Measurements from ENCODE around the gene ANK3.
"Not testable (repeated sequence)": the region's sequence is repeated elsewhere in the genome, so short reads cannot be mapped to it uniquely, and the experiment has no call there.

The ANK3 gene

DNA sequence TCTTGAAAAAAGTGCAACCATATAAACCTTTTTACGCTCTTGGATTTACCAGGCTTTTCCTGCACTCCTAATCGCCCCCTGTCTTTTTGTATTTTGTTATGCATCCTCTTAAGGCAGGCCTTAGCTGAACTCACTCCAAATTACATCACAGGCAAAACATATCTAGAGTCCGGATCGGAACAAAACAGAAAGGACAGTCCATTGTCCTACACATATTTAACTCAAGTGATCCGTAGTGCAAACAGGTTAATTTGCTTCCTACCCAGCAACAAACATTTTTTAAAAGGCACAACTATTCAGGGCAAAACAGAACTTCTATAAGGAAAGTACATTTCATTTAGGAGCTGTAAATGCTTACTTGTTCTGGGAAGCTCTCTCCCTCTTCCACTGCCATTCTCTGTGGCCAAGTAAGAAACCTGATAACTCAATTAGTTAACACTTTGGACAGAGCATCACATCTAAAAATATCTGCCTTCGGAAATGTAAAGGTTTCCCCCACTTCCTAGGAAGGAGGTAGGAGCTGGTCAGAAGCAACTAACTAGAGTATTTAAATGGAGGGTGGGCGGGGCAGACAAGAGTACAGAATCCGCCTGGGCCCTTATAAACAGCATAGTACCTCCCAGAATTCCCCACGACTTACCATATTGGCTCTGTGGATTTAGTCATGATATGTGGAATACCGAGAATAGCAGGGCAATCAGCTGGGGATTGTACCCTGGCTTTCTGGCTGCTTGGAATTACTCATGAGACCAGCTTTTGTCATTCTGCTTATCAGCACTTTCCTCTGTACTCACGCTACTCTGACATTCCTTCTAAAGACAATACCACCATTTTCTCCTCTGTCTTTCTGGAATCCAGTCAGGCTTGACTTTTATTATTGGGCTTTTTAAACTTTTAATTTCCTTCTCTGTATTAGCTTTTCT lies 89.5 kb downstream of the ANK3 start:
- H3K27ac Mint-ChIP-seq = no peak overlapping the region
- H3K4me3 Mint-ChIP-seq = no peak overlapping the region
- no peaks in the 10 kb centered on the region for H3K9me3 Mint-ChIP-seq
- H3K27me3 Mint-ChIP-seq = no peaks in the 10 kb centered on the region
- no peaks in the 10 kb centered on the region for H3K36me3 Mint-ChIP-seq (ENCODE audit: low read depth)
- no peaks in the 10 kb centered on the region for H3K4me1 Mint-ChIP-seq (ENCODE audit: low read depth)

DNA sequence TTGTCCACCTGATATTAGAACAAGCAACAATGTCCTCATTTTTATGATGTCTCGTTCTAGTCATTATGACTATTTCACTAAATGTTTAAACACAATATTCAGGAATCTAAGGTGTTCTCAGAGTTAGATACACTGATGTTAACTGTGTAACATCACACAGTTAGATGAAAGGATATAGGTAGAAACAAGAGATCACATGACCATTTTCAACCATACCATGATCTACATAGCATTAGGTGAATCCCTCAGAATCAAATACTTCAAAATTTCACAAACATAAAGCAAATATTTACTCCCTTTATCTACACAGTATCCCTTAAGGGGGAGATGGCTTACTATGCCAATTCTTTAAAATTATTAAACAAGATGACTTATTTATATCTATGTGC lies 90.3 kb downstream of the ANK3 start:
- no peak overlapping the region for H3K4me3 Mint-ChIP-seq
- no peaks in the 10 kb centered on the region for H3K9me3 Mint-ChIP-seq
- no peaks in the 10 kb centered on the region for H3K36me3 Mint-ChIP-seq (ENCODE audit: low read depth)
- H3K4me1 Mint-ChIP-seq (ENCODE audit: low read depth) = no peaks in the 10 kb centered on the region
- H3K27ac Mint-ChIP-seq = no peak overlapping the region
- no peaks in the 10 kb centered on the region for H3K27me3 Mint-ChIP-seq

DNA sequence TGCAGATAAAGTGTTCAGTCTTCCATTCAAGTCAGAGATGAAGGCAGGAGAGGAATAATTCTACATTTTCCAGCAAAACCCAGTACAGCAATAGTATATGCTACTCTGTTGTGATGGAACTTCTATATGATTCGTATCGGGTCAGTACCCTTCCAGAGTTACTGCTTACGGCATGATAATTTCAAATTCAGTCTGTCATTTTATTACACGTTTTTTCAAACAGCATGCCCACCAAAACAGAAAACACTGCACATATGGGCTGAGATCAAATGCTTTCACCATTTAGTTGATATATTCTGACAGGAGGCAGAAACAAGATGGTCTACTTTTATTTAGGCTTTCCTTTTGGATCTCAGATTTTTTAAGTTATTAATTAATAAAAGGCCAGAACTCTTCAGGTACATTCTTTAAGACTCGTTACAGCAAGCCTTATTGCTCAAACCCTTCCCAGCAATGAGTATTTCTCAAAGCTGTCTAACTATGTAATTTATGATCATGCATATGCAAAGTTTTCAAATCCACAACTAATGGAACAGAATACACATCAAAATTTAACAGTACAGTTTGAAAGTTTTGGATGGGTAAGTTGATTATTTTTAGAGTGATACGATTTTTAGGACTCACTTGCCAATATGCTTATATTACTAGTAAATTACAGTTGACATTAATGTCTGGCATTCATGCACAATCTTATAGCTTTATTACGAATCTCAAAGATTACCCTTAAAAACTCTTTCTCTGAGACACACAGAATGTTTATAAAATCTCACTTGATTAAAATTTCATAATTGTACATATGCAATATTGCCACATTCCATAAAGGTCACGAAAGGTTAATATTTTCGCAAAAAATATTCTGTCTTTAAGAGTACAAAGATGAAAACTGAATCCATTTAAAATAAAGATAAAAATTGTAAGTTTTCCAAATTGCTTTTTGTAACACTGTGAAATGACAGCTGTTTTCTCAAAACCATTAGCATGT lies 91.0 kb downstream of the ANK3 start:
- no peak overlapping the region for H3K27ac Mint-ChIP-seq
- no peaks in the 10 kb centered on the region for H3K9me3 Mint-ChIP-seq
- no peaks in the 10 kb centered on the region for H3K27me3 Mint-ChIP-seq
- H3K4me1 Mint-ChIP-seq (ENCODE audit: low read depth) = no peaks in the 10 kb centered on the region
- H3K4me3 Mint-ChIP-seq = no peak overlapping the region
- no peaks in the 10 kb centered on the region for H3K36me3 Mint-ChIP-seq (ENCODE audit: low read depth)

DNA sequence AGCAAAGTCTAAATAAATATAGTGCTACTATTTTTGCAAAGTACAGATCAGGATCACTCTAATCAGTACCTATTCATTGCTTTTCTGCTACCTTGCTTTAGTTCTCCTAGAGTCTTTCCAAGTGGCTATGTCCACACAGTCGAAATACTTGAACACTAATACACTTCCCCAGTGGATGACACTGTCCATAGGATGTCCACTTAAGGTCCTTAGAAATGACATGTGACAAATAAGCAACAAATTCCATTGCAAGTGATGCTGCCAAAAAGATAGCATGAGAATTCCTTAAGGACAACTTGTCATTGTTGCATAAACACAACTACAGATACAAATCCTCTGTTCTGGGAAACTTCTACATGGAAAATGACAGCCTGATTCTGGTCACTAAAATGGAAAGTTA lies 93.6 kb downstream of the ANK3 start:
- H3K36me3 Mint-ChIP-seq (ENCODE audit: low read depth) = no peaks in the 10 kb centered on the region
- H3K4me1 Mint-ChIP-seq (ENCODE audit: low read depth) = no peaks in the 10 kb centered on the region
- H3K27me3 Mint-ChIP-seq = no peaks in the 10 kb centered on the region
- H3K4me3 Mint-ChIP-seq = no peak overlapping the region
- H3K9me3 Mint-ChIP-seq = no peaks in the 10 kb centered on the region
- no peak overlapping the region for H3K27ac Mint-ChIP-seq

DNA sequence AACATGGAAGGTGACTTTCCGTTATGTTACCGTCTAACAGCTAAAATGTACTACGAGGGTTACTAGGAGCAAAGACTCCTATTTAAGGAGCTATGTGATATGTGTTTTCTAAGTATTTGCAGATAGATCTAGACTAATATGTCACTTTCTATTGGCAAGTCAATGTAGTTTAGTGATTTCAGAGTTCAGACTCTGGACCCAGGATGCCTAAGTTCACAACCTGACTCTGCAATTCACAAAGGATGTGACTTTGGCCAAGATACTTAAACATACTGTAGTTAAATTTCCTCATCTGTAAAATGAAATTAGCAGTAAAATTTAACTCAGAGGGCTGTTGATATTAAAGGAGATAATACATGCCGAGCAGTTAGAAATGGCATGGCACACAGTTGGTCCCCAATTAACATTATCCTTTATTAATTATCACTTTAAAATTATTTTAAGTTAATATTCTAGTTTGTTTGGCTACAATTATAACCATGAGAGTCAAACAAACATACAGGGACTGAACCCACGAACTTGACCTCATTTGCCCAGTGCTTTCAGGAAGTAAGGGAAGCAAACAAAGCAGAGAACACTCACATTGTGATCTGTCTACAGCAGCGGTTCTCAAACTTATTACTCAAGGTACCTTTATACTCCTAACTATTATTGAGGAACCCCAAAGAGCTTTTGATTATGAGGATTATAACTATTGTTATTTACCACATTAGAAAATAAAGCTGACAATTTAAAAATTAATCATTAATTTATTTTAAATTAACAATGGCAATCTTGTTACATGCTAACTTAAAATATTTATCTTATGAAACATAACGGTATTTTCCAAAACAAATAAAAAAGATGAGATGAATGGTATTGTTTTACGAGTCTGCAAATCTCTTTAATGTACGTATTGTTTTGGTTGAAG lies 94.4 kb downstream of the ANK3 start:
- H3K4me1 Mint-ChIP-seq (ENCODE audit: low read depth) = no peaks in the 10 kb centered on the region
- H3K27ac Mint-ChIP-seq = no peak overlapping the region
- H3K4me3 Mint-ChIP-seq = no peak overlapping the region
- H3K27me3 Mint-ChIP-seq = no peaks in the 10 kb centered on the region
- H3K36me3 Mint-ChIP-seq (ENCODE audit: low read depth) = no peaks in the 10 kb centered on the region
- H3K9me3 Mint-ChIP-seq = no peaks in the 10 kb centered on the region

DNA sequence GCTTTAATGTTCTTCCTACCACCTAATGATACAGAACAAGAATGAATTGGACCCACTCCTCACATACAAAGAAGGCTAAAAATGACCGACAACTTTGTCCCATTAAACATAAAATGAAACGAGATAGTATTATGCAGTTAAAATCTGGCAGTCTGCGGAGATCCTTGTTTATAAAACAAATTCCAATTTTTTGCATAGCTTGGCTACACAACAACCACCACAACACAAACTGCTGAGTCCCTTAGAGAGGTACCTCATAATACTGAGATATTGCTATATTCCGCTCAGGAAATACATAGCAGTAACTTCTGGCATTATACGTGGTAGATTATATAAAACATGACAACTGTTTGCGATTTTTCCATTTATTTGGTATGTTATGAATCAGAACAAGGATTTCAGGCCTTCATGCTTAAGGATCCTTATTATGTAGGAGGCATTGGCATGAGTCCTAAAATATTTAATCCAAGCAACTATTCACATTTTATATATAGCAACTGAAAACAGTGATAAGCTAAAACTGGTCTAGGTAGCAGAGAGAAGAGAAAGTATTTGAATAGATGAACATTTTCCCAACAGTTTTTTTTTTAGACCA lies 96.0 kb downstream of the ANK3 start:
- Mint-ChIP-seq H3K36me3 (ENCODE audit: low read depth) (no peaks in the 10 kb centered on the region), H3K9me3 (no peaks in the 10 kb centered on the region), H3K4me1 (ENCODE audit: low read depth) (no peaks in the 10 kb centered on the region), H3K27ac (no peak overlapping the region), H3K27me3 (no peaks in the 10 kb centered on the region), H3K4me3 (no peak overlapping the region)

DNA sequence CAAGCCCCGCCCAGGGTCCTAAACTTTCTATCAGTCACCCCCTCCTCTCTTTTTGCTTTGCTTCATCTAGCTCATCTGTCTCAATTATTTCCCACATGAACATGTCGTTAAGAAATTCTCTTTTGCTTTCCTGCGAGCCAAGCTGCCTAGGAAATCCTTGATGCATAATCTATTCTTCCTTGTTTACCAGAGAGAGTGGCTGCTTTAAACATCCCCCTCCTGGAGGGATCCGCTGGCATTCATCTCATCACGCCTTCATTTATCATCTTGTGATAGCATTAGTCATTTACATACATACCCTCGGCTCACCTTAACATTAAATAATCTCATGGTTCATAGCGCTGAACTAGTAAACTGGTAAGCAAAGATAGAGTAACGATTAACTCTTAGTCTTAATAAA lies 96.7 kb downstream of the ANK3 start:
- Mint-ChIP-seq H3K27me3 (peaks cover 6% of the 10 kb centered on the region), H3K27ac (no peak overlapping the region), H3K4me3 (no peak overlapping the region), H3K36me3 (ENCODE audit: low read depth) (no peaks in the 10 kb centered on the region), H3K4me1 (ENCODE audit: low read depth) (no peaks in the 10 kb centered on the region), H3K9me3 (no peaks in the 10 kb centered on the region)

DNA sequence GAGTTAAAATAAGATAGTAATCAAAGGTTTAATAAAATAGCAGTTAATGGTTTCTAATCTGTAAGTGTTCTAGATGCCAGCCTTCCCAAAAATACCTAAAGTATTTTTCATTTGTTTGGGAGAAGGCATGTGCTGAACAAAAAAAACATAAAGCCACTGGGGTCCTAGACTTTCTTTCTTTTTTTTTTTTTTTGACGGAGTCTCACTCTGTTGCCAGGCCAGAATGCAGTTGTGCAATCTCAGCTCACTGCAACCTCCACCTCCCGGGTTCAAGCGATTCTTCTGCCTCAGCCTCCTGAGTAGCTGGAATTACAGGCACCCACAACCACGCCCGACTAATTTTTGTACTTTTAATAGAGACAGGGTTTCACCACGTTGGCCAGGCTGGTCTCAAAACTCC lies 97.1 kb downstream of the ANK3 start:
- not testable (repeated sequence) for H3K9me3 Mint-ChIP-seq; H3K27ac Mint-ChIP-seq; H3K4me1 Mint-ChIP-seq (ENCODE audit: low read depth); H3K36me3 Mint-ChIP-seq (ENCODE audit: low read depth); H3K27me3 Mint-ChIP-seq; H3K4me3 Mint-ChIP-seq

DNA sequence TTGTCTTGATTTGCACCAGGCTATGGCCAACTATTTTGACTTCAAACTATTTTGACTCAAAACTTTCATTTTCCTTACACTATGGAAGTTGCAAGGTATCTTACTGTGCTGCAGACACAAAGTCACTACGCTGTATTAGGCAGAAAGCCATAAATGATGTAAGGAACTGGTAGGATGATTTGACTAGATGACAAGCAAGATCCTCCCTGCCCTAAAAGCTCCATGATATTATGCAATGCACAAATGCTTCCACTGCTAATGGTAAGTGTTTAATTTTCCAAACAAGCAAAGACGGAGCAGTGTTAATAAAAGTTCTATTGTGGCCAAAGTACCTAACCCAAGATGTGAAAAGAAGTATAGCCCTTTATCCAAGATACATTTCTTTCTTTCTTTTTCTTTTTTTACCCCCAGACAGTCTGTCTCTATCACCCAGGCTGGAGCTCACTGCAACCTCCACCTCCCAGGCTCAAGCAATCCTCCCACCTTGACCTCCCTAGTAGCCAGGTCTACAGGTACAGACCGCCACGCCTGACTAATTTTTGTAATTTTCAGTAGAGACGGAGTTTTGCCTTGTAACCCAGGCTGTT lies 98.2 kb downstream of the ANK3 start:
- no peaks in the 10 kb centered on the region for H3K9me3 Mint-ChIP-seq
- no peak overlapping the region for H3K27ac Mint-ChIP-seq
- H3K4me3 Mint-ChIP-seq = no peak overlapping the region
- no peaks in the 10 kb centered on the region for H3K36me3 Mint-ChIP-seq (ENCODE audit: low read depth)
- H3K27me3 Mint-ChIP-seq = peaks cover 6% of the 10 kb centered on the region
- no peaks in the 10 kb centered on the region for H3K4me1 Mint-ChIP-seq (ENCODE audit: low read depth)

DNA sequence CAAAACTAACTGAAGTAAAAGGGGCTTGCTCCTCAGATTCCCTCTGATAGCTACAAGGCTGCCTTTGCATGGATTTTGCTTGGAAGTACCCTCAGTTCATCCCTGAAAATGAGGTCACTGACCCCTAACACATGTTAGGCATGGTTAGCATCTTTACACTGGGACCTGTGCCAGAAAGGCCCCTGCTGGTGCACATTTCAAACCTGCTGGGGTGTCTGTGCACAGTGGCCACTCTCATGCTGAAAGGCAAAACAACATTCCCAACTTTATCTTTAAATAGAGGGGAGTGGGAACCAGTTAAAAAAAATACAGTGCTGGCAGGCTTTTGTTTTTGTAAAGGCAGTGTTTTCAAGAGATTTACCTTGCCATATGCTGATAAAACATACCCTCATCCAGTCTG lies 99.1 kb downstream of the ANK3 start:
- H3K4me3 Mint-ChIP-seq = no peak overlapping the region
- no peaks in the 10 kb centered on the region for H3K4me1 Mint-ChIP-seq (ENCODE audit: low read depth)
- no peaks in the 10 kb centered on the region for H3K9me3 Mint-ChIP-seq
- H3K27me3 Mint-ChIP-seq = peaks cover 6% of the 10 kb centered on the region
- no peak overlapping the region for H3K27ac Mint-ChIP-seq
- H3K36me3 Mint-ChIP-seq (ENCODE audit: low read depth) = no peaks in the 10 kb centered on the region

DNA sequence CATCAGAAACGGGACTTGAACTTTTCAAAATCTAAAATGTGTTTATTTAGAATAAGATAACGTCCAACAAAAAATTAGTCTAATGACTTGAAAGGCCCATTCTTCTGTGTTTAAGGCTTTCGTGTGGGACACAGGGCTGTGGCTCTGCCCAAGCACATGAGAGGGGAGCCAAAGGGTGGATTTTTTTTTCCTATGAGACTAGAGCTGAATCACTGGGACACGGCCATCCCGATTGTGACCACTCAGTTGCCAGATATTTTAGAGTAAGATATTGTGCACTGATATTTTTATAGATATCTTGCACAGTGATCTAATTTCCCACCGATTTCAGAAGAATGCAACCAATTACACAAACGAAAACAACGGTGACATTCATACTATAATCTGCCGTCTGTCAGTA lies 99.9 kb downstream of the ANK3 start:
- Mint-ChIP-seq H3K9me3 (no peaks in the 10 kb centered on the region), H3K27ac (no peak overlapping the region), H3K36me3 (ENCODE audit: low read depth) (no peaks in the 10 kb centered on the region), H3K27me3 (peaks cover 6% of the 10 kb centered on the region), H3K4me1 (ENCODE audit: low read depth) (no peaks in the 10 kb centered on the region), H3K4me3 (no peak overlapping the region)

DNA sequence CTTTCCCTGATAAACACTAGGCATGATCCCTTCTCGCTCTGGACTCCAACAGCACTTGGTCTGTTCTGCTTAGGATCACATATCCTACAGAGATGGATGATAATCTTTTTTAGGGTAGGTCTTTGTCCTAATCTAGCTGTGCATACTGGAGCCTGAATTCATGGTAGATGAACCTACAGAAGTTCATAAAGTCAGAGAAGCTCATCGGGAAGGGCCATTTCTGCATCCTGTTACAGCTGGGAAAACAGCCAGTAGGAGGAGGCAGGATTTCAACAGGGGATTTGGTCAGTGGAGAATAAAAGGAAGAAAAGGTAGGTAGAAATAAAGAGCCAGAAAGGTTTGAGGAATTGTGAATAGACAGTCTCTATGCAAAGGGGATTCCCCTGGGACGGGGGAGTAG lies 101.4 kb downstream of the ANK3 start:
- Mint-ChIP-seq H3K4me3 (no peak overlapping the region), H3K36me3 (ENCODE audit: low read depth) (no peaks in the 10 kb centered on the region), H3K27ac (no peak overlapping the region), H3K4me1 (ENCODE audit: low read depth) (no peaks in the 10 kb centered on the region), H3K27me3 (peaks cover 6% of the 10 kb centered on the region), H3K9me3 (no peaks in the 10 kb centered on the region)

DNA sequence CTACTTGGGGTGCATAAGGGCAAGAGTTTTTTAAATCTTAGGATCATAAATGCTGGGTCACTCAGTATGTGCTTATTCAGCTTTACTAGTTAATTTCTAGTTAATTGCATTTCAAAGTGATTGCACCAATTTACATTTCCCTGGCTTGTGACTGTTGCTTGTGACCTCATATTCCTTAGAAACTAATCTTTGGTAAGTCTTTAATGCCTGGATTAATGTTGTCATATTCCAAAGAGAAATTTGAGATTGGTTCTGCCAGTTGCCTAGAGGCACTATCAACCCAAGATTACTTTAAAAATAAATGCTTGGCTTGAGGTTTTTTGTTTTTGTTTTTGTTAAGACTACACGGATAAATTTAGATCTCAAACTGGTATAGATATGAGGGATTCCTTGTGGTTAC lies 103.1 kb downstream of the ANK3 start:
- Mint-ChIP-seq H3K9me3 (no peaks in the 10 kb centered on the region), H3K36me3 (ENCODE audit: low read depth) (no peaks in the 10 kb centered on the region), H3K27me3 (peaks cover 10% of the 10 kb centered on the region), H3K4me1 (ENCODE audit: low read depth) (peaks cover 3% of the 10 kb centered on the region), H3K27ac (no peak overlapping the region), H3K4me3 (no peak overlapping the region)

DNA sequence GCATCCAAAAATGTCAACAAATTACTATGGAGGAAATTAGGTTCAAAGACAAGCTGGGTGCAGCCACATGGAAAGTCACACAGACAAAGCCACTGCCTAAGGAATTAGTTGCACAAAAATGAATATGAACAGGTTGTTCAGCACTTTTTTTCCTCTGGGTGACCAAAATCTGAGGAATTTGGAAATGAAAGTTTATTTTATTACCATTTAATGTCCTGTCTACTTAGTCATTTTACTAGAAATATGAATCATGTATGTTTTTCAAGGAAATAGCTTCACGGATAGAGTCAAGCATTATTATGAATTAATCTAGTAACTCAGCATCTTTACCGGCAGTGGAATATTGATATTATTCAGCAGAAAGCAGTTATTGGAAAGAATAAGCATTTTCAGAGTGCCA lies 106.3 kb downstream of the ANK3 start:
- Mint-ChIP-seq H3K36me3 (ENCODE audit: low read depth) (no peaks in the 10 kb centered on the region), H3K4me3 (no peak overlapping the region), H3K27me3 (peaks cover 8% of the 10 kb centered on the region), H3K9me3 (no peaks in the 10 kb centered on the region), H3K4me1 (ENCODE audit: low read depth) (peaks cover 3% of the 10 kb centered on the region), H3K27ac (no peak overlapping the region)
